Testis (tissue), 2 donors: ENCODE measurements around the gene CMYA5.

Source experiments
- CTCF ChIP-seq, 3 experiments: fragments of 450-650 bp in 2 of 3; fragments of 200-600 bp in 1 of 3; sonication (generic) in 1 of 3; IDR thresholded peaks; one replicate each; pipeline ENCODE4 v1.5.1; 2016 to 2019; ENCODE audit warnings: antibody characterized with exemption in 3 of 3, mild to moderate bottlenecking in 2 of 3, moderate library complexity in 1 of 3
- POLR2A ChIP-seq: fragments of 450-650 bp; IDR thresholded peaks from one replicate; pipeline ENCODE4 v1.6.1; 2017; ENCODE audit warnings: antibody characterized with exemption, mild to moderate bottlenecking, moderate library complexity

- no peak for TF ChIP-seq CTCF (IDR thresholded peaks at IDR 0.05)
- no peak for TF ChIP-seq POLR2A
These were observed 57.3 kb downstream of the CMYA5 start for GRCh38 chr5:79746642-79747569.
